COLO668 (cell line): ENCODE data around the gene CBFA2T3.
A peak's percentile ranks its signal among the peaks of the same experiment; 100 is the strongest.
"Not testable (repeated sequence)": the region's sequence is repeated elsewhere in the genome, so short reads cannot be mapped to it uniquely, and the experiment has no call there.

ENCODE experiments used
- DNase-seq: peaks from one replicate; lab custom pipeline; 2025; ENCODE audit not compliant: unreplicated experiment; lab: John Stamatoyannopoulos, UW

The CBFA2T3 gene

DNA sequence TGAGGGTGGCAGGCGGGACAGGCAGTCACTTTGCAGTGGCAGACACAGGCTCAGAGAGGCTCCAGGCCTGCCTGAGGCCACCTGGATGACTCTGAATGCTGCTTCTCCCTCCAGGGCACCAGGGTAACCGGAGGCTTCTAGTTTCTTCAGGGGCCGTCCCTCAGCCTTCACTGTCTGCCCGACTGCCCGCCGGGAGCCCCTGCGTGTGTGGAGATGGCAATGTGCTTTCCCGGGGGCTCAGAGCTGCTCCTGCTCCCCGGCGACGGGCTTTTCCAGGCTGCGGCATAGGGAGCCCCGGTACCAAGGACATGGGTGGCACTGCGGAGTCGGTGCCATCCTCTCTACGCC is 51.5 kb downstream of the CBFA2T3 start:
- DNase-seq: no peak

DNA sequence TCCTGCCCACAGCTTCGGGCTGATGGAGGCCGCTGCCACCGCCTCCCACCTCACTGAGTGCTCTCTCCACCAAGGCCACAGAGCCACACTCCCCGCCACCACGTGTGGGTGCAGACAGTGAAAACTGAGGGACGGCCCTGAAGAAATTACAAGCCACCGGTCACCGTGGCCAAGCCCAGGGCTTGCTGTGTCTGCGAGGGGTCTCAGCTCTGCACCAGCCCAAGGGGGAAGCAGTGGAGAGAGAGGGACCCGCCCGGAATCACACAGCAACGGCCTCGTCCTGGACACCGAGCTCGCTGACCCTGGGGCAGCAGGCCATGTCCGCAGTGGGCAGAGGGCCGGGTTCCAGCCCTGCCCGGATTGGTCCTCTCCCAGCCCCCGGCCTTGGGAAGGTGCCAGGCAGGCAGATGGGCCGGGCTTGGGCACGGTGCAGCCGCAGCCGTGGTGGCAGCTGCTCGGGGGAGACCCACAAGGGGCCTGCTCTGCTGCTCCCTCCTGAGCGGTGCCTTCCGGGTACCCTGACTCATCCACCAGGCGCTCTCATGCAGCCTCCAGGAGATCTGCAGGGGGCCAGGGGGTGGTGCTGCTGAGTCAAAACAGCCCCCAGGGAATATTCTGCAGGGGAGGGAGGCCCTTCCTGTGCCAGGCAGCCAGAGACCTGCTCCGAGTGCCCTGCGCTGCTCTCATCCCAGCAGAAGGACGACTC is 52.0 kb downstream of the CBFA2T3 start:
- DNase-seq: peak; percentile 93

DNA sequence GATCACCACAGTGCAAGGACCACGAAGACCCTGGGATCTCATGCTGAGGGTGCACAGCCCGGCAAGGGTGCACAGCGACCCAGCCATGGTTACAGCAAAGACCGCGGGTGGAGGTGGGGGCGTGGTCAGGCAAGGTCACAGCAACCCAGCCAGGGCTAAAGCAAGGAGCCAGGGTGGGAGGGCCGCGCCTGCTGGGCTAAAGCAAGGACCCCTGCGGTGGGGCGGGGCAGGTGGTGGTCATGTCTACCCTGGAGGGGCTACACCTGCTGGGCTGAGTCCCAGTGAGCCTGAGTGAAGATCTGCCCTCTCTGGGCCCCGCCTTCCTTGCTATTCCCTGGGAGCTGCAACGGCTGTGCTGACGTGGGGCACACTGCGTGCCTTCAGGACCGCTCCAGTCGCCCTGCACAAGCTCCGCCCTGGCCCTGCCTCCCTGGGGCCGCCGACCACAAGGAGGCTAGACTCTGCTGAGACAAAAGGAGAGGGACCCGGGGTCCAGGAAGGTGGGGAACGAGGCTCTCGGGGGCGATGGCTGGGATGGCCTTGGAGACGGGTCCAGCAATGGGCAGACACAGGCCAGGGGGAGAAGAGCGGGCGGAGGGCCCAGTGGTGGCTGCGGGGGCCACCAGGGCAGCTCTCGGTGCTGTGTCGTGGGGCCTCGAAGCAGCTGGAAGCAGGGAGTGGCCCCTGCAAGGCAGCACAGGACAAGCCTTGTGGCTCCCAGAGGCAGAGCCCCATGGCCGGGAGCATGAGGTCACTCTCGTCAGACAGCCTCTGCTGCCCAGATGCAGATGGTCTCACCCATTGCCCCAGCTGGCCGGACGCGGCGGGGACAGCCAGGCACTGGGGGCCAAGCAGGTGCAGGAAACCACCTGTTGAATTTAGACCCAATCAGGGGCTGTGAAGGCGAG is 52.8 kb downstream of the CBFA2T3 start:
- DNase-seq: peak; percentile 84

DNA sequence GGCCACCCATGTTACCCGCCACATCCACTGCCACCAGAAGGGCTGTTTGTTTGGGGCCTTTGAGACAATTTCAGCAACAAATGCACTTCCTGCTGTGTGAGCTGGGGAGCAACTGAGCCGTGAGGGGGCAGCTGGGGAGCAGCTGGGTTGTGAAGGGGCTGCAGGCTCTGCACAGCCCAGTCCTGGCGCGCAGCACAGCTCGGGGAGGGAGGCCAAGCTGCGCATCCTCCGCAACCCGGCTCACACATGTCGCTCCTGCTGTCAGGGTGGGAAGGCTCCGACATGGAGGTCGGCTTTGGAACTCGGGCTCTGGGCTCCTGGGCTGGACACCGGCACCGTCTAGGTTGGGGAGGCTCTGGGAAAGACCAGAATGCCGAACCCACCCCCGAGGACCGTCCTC is 53.6 kb downstream of the CBFA2T3 start:
- no peak for DNase-seq

DNA sequence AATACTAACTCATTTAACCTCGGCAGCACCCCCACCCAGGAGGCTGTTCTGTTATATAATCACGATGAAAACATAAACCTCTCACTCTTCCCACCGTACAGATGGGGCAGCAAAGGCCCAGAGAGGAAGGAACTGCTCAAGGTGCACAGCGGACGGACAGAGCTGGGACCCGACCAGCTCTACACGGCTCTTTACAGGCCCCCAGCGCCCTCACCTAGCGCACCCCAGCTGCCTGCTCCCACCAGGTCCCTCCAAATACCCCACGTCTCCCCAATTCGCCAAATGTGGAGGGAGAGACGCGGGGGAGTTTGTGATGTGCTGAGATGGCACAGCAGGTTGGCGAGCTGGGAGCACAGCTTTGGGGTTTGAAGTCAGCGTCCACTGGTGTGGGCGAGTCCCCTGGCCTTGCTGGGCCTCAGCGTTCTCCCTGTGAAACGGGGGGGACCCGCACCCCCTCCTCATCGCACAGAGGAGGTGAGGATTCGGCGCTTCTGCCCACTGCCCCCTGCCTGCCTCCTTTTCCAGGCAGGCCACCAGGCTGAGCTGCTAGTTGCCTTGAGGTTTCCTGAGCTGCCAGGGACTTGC is 54.1 kb downstream of the CBFA2T3 start:
- DNase-seq: no peak

DNA sequence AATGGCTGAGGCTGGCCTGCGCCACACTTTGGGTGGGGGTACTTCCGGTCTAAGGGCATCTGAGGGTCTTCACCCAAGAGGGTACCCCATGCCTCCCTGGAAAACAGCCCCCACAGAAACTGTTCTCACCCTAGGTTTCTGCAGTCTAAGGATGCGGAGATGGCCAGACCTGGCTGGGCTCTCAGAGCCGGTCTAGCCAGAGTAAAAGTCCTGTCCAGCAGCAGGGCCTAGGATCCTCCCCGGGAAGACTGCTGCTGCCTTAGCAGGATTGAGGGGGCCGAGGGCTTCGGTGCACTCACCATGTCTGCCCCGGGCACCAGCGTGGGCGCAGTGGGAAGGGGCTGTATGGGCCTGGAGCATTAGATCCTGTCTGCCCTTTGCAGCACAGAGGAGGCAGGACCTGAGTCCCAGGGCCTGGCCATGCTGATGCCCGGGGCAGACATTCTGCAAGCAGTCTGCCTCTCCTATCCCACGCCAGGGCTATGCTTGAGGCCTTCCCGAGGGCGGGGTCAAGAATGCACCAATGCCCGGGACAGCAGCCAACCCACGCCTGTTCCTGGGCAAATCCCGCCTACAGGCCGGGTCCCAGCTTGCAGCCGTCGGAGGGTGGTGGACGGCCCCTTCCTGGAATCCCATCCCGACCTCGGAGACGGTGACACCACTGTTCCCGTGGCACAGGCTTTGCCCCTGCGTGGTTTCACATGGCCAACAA is 54.7 kb downstream of the CBFA2T3 start:
- no peak for DNase-seq

DNA sequence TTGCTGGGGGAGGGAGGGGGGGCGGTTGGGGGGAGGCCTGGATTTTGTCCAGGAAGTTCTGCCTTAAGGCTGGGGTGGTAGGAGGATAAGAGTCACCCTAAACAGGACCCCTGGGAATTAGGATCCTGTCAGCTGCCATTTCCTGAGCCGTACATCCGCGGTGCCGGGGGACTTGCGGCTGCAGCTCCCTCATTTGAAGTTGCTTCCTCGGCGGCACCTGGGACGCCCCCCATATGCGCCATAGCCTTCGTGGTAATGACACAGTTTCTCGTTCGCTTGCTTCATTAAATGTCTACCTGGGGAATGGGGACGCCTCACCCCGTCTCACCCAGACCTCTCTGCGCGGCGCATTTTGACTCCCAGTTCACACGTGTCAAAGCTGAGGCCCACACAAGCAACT is 55.4 kb downstream of the CBFA2T3 start:
- no peak for DNase-seq

DNA sequence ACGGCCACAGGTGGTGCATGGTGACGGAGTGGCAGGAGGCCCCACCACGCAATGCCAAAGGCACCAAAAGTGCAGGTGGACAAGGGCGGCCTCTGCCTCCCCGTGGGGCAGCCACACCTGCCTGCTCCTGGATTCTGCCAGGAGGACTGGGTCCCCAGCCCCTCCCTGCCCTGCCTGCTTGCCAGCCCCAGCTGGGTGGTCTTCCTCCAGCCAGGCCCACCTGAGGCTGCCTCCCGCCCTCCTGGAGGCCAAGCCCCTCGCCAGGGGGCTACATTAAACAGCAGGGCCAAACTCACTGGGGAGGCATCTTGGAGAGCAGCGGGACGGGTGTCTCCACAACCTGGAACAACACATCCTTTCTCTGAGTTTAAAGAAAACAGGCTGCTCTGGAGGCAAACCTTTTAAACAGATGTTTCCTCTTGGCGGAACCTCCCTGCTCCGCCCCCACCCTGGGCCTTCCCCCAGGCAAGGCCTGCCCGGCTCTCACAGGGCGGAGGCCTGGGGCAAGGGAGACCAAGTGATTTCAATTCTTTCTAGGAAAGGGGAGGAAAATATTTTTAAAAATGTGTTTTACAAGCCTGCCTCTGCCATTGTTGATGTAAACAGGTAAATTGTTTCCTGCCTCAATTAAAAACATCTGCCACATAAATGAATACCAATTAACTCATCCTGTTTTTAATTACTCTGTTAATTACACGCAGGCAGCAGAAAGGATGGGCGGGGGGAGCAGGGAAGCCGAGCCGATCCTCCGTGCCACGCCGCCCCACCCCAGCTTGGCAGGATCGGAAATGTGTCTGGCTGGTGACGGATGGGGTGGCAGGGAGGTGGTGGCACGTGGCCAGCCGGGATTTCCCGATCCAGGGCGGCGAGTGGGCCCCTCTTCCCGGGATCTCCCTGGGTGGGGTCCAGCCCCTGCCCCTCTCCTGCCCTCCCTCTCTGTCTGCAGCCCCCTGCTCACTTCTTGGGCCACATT is 56.1 kb downstream of the CBFA2T3 start:
- peak; percentile 55 for DNase-seq

DNA sequence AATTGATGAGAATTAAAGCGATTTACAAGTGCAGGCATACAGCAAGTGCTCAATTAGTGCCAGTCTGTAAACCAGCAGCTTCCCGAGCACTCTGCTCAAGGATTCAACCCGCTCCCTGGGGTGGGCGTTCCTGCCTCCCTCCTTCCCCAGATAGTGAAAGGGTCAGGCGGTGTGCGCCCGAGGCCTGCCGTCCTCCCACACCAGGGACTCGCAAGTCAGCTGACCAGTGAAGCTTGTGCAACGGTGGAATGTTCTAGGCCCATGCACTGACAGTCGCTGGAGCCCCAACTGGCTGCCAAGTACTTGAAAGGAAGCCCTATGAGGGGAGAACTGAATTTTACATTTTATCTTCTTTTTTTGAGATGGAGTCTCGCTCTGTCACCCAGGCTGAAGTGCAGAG is 57.1 kb downstream of the CBFA2T3 start:
- no peak for DNase-seq

DNA sequence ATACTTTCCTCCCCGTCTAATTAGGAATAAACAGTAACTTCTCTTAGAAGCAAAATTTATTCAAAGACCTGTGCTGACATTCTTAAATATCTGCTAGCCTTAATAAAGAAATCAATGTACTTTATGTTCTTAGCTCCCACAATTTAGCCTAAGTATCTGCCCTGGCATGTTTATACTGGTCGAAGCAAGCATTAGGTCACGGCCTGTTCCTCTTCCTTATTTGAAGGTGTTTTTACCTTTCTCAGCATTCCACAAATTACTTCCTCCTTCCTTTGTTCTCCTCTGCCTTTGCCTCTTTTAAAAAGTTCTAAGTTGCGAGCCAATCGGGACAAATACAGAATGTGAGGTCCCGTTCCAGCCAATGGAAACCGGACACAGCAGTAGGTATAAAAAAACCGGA is 58.1 kb downstream of the CBFA2T3 start:
- not testable (repeated sequence) for DNase-seq

DNA sequence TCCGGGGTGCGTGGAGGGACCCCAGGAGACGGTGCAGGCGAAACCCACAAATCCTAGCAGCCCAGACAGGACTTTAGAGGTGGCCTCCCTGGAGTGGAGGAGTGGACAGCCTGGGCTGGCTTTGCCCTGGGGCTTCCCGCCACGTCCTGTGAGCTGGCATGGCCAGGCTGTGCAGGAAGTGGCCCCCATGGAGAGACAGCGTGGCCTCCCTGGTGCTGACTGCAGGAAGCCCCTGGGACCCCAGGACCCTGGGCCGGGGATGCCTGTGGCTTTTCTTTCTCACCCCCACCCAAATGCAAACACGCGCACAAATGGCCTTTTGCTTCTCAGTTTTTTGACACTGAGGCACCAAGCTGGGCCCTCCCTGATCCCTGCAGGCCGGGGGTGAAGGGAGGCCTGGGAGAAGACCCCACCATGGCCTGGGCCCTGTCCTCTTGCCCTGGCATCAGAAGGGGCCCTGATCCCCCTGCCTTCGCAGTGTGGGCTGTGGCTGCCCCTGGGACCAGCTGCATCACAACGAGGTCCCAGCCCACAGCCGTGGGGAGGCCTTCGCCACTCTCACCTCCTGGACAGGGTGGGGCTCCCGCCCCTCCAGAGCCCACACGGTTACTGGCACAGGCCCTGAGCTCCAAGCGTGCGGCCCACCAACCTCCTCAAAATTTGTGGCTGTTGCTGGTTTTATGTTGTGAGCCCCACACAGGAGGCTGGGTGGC is 58.9 kb downstream of the CBFA2T3 start:
- DNase-seq: no peak

DNA sequence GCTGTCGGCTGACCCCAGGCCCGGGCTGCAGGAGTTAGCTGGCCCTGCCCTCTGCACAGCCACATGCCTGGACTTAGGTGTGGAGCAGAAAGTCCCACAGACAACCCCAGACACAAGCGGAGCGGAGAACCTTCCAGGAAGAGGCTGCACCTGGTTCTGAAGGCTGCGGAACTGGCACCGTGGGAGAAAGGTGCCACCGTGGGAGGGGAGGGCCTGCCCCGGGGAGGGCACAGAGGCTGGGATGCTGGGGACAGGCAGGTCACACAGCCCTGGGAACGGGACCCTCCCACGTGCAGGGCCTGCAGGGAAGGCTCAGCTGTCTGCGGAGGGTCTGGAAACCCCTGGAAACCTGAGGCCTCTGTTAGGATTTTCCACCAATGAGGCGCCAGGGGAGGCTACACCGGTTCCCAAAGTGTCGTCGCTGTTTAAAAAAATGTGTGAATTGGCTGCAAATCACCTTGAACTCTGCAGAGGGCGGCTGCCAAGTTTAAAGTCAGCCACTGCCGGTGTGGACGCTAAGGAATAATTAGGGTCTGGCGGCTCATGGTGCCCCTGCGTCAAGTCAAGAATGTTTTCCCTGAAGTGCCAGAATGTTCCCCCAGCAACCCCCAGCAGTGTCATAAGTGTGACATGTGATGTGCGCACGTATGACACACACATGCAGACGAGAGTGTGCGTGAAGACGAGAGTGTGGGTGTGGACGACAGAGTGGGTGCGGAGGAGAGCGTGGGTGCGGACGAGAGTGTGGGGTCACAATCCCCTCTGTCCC is 59.7 kb downstream of the CBFA2T3 start:
- no peak for DNase-seq

DNA sequence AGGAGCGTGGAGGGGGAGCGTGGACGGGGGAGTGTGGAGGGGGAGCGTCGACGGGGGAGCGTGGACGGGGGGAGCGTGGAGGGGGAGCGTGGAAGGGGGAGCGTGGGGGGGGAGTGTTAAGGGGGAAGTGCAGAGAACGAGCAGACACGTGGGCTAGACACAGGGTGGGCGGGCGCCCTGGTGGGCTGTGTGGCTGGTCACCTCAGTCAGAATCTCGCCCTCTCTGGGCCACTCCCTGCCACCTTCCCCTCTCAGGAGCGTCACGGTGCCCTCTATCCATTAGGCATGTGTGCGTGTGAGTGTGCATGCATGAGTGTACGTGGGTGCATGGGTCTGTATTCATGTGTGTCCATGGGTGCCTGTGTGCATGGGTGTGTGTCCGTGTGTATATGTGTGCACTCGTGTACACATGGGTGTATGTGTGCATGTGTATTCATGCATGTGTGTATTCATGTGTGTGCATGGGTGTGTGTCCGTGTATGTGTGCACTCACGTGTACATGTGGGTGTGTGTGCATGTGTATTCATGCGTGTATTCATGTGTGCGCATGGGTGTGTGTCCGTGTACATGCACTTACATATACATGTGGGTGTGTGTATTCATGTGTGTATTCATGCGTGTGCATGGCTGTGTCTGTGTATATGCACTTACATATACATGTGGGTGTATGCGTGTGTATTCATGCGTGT is 61.2 kb downstream of the CBFA2T3 start:
- no peak for DNase-seq

DNA sequence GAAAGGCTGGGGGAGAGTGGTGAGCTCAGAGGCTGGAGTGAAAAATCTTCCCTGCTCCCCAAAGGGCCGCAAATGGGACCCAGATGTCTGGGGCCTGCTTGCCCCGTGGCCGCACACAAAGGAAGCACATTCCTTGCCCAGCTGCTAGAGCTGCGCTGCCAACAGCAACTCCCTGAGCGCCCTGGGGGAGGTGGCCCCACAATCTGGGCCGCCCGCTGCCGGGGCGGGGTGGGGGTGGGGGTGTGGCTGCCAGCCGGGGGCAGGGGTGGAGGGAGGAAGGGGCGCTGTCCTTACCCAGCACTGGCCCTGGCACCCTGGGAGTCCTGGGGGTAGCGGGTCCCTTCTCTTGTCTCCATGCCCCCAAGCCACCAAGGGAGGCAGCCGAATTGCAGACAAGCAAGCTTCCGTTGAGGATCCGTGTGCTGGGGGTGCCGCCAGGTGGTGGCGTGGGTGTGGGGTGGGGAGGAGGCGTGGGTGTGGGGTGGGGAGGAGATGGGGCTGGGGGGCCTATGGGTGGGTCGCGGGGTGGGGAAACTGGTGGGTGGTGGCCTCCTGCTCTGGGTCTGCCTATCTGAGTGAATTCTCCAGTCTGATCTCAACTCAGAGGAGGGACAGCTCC is 62.1 kb downstream of the CBFA2T3 start:
- DNase-seq: no peak

DNA sequence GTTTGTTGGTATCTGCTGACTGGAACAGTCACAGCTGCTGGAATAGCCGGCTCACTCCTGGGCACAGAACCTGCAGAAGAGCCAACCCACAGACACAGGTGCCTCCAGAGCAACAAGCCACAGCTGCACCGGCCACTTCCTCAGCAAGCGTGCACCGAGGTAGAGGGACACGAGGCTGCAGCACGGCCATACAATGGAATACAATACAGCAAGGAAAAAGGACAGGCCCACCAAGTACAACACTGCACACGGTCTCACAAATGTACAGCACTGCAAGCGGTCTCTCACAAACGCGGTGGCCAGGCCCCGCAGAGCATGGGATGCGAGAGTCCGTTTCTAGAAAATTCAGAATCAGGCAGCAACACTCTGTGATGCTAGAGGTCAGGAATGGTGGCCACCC is 63.1 kb downstream of the CBFA2T3 start:
- DNase-seq: no peak

DNA sequence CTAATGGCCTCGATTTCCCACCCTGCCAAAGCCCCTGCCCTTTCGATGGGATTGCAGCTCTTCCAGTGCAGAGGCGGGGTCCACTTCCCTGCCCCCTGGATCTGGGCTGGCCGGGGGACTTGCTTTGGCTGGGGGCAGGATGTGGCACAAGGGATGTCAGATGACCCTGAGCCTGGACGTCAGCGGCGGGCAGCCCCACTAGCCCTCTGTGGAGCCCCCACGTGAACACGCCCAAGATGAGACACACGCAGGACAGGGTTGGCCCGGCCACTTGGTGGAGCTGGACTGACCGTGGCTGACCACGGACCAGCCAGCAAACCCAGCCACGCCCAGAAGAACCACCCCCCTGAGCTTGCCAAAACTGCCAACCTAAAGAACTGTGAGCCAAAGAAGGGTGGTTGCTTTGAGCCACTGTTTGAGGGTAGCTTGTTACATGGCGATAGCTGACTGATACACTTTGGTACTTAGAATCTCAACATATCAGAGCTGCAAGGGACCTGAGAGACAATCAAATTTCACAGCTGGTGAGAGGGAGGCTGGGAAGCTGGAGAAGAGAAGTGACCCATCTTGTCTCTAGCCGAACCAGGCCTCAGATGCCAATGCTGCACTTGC is 63.9 kb downstream of the CBFA2T3 start:
- DNase-seq: no peak

DNA sequence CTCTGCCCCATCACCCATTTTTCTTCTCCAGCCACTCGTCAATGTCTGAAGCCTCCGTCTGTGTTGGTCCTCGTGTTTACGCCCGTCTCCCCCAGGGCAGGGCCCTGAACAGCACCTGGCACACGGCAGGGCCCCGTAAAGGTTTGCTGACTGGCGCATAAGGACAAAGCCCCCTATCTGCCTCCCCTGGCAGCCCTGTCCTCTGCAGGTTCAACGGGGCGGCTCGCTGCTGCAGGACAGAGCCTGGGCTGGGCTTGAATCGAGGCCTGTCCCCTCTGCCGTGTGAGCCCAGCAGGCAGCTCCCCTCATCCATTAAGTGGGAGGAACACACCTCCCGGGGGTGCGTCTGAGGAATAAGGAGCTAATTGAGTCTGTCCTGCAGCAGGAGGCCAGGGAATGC is 64.5 kb downstream of the CBFA2T3 start:
- DNase-seq: no peak

DNA sequence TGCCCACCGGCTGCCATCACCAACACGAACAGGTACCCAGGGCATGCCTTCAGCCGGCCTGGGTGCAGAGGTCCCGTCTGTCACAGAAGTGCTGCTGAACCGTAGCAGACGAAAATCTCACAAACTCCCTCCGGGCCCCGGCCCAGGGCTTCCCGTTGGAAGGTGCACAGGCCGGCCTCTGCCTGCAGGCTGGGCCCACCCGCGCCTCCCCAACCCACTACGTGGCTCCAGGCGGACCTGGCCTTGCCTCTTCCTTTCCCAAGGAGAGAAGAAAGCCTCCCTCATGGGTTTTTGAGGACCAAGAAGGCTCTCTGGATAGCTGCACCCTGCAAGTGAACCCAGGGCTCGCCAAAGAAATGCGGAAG is 65.1 kb downstream of the CBFA2T3 start:
- DNase-seq: no peak
